Muscle layer of duodenum (tissue), 2 donors: ENCODE data around the gene DSCAML1.

Source experiments
- H3K27ac ChIP-seq: one replicate; pipeline ENCODE4 v1.7.0; 2013; ENCODE audit warnings: mild to moderate bottlenecking, low read length
- H3K27me3 ChIP-seq: one replicate; pipeline ENCODE4 v1.7.0; 2013; ENCODE audit warnings: low read depth, mild to moderate bottlenecking, control low read depth, low read length
- H3K36me3 ChIP-seq, 2 donors: one replicate each; pipeline ENCODE4 v1.7.0; 2013; ENCODE audit warnings: low read length in 2 of 2, control low read depth in 1 of 2, mild to moderate bottlenecking in 1 of 2; ENCODE audit not compliant: insufficient read depth in 2 of 2, control insufficient read depth in 1 of 2
- H3K4me1 ChIP-seq, 2 donors: one replicate each; pipeline ENCODE4 v1.7.0; 2013; ENCODE audit warnings: low read length in 2 of 2, mild to moderate bottlenecking in 2 of 2, control low read depth in 1 of 2, moderate library complexity in 1 of 2; ENCODE audit not compliant: insufficient read depth in 2 of 2, control insufficient read depth in 1 of 2
- H3K4me3 ChIP-seq, 2 donors: one replicate each; pipeline ENCODE4 v1.7.0; 2013; ENCODE audit warnings: low read length in 2 of 2, low read depth in 1 of 2, mild to moderate bottlenecking in 1 of 2
- H3K9me3 ChIP-seq, 2 donors: one replicate each; pipeline ENCODE4 v1.7.0; 2013; ENCODE audit warnings: low read length in 2 of 2, control low read depth in 1 of 2, mild to moderate bottlenecking in 1 of 2; ENCODE audit not compliant: control insufficient read depth in 1 of 2
- donor health status: healthy.

The DSCAML1 gene

GRCh38 chr11:117475716-117476530 lies 321.1 kb downstream of the DSCAML1 start:
- no peak overlapping the region for H3K27ac ChIP-seq
- H3K4me1 ChIP-seq = no peaks in the 10 kb centered on the region
- no peaks in the 10 kb centered on the region for H3K9me3 ChIP-seq
- H3K4me3 ChIP-seq = no peak overlapping the region
- H3K36me3 ChIP-seq = peaks cover 0 to 7% of the 10 kb centered on the region in 2 donors
- no peaks in the 10 kb centered on the region for H3K27me3 ChIP-seq

DNA sequence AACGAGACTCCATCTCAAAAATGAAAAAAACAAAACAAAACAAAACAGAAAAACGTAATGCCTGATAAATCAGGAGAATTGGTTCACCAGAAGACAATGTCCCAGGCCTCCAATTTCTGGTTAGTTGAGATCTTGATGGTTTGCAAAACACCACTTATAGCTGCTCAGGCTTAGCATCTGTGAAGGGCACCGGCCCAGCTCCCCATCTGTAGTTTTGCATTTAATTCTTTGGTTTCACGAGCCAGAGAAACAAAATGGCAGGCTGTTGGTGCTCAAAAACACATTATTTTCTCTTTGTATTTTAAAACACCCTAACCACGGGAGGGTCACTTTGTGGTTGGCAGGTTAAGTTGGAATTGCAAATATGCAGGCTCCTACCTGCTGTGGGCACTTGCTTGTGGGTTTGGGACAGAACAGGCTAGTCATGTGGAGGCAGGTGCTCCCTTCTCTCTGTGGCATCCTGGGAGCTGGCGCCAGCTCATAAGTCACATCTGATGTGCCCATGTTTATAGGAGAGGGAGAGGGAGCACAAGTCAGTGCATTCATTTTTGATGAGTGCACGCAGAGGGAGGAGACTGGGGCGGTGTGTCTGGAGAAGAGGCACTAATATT lies 323.4 kb downstream of the DSCAML1 start:
- Histone ChIP-seq H3K4me3 (no peak overlapping the region), H3K36me3 (peaks cover 0 to 7% of the 10 kb centered on the region in 2 donors), H3K4me1 (no peaks in the 10 kb centered on the region), H3K27ac (no peak overlapping the region), H3K9me3 (no peaks in the 10 kb centered on the region), H3K27me3 (no peaks in the 10 kb centered on the region)

DNA sequence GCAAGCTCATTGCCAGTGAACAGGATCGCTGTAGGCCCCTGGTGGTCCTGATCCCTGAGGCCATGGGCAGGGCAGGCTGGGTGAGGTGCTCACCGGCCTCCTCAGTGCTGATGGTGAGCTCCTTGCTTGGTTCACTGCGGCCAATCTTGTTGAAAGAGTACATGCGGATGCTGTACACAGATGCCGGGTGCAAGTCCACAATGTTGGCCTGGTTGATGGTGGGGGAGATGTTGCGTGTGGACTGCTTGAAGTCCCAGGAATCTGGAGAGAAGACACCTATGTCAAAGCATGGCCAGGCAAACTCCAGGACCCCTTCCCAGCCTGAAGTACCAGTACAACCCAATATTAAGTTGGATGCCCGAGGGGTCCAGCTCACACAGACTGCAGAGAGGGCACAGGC lies 325.2 kb downstream of the DSCAML1 start:
- no peaks in the 10 kb centered on the region for H3K9me3 ChIP-seq
- no peak overlapping the region for H3K27ac ChIP-seq
- H3K27me3 ChIP-seq = no peaks in the 10 kb centered on the region

GRCh38 chr11:117470576-117470975 lies 326.4 kb downstream of the DSCAML1 start:
- no peaks in the 10 kb centered on the region for H3K4me1 ChIP-seq
- H3K4me3 ChIP-seq = no peak overlapping the region
- H3K36me3 ChIP-seq = peaks cover 0 to 7% of the 10 kb centered on the region in 2 donors
- no peaks in the 10 kb centered on the region for H3K9me3 ChIP-seq
- H3K27me3 ChIP-seq = no peaks in the 10 kb centered on the region
- H3K27ac ChIP-seq = no peak overlapping the region

More for the DNA sequence above, 325.2 kb downstream of the DSCAML1 start:
- no peak overlapping the region for H3K4me3 ChIP-seq
- no peaks in the 10 kb centered on the region for H3K4me1 ChIP-seq
- peaks cover 0 to 7% of the 10 kb centered on the region in 2 donors for H3K36me3 ChIP-seq

DNA sequence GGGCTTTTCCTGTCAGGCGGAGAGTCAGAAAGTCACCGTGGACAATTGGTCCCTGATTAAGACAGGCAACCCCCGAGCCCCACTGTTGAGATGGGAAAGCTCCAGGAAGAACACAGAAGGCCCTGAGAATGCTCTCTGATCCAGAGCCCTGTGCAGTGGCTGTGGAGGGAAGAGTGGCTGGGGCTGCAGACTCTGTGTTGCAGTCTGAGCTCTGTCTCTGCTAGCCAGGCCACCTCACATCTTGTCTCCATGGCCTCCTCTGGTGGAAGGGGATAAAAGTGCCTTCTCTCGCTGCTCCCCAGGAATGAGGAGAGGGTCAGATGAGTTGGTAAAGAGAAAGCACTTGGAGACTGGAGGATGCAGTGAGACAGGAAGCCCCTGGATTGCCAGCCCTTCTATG lies 328.1 kb downstream of the DSCAML1 start:
- H3K27me3 ChIP-seq = no peaks in the 10 kb centered on the region
- peaks cover 0 to 13% of the 10 kb centered on the region in 2 donors for H3K36me3 ChIP-seq
- no peaks in the 10 kb centered on the region for H3K9me3 ChIP-seq
- no peak overlapping the region for H3K4me3 ChIP-seq
- no peaks in the 10 kb centered on the region for H3K4me1 ChIP-seq
- no peak overlapping the region for H3K27ac ChIP-seq

GRCh38 chr11:117467770-117468169 lies 329.2 kb downstream of the DSCAML1 start:
- no peak overlapping the region for H3K27ac ChIP-seq
- no peaks in the 10 kb centered on the region for H3K9me3 ChIP-seq
- H3K4me1 ChIP-seq = no peaks in the 10 kb centered on the region
- no peaks in the 10 kb centered on the region for H3K27me3 ChIP-seq
- H3K36me3 ChIP-seq = peaks cover 0 to 13% of the 10 kb centered on the region in 2 donors
- H3K4me3 ChIP-seq = no peak overlapping the region

GRCh38 chr11:117466966-117467365 lies 330.1 kb downstream of the DSCAML1 start:
- Histone ChIP-seq H3K27ac (no peak overlapping the region), H3K9me3 (no peaks in the 10 kb centered on the region), H3K36me3 (peaks cover 0 to 13% of the 10 kb centered on the region in 2 donors), H3K4me3 (no peak overlapping the region), H3K4me1 (no peaks in the 10 kb centered on the region), H3K27me3 (no peaks in the 10 kb centered on the region)

DNA sequence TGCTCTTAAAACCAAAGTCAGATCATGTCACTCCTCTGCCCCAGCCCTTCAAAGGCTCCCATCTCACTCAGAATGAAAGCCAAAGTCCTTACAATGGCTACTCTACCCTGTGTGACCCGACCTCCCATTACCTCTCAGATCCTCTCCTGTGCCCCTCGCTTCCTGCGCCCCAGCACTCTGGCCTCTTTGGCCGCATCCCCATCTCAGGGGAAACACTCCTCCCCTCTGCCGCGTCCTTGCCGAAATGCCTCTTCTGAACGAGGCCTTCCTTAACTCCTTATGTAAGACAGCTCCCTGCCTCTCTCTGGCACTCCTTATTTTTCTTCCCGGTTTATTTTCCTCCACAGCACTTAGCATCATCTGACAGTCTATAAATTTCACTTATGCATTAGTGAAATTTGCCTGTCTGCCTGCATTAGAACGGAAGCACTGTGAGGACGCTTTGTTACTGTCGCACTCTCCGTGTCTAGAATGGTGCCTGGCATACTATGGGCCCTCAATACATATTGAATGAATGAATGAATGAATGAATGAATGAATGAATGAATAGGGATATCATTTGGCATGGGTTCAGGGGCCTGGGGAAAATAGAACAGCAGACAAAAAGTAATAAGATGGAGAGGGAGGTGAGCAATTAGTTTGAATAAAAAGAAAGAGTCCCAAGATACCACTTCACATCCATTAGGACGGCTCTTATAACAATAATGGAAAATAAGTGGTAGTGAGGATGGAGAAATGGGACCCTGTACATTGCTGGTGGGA lies 331.6 kb downstream of the DSCAML1 start:
- no peak overlapping the region for H3K27ac ChIP-seq
- H3K27me3 ChIP-seq = no peaks in the 10 kb centered on the region
- no peaks in the 10 kb centered on the region for H3K9me3 ChIP-seq
- no peak overlapping the region for H3K4me3 ChIP-seq
- H3K4me1 ChIP-seq = no peaks in the 10 kb centered on the region
- H3K36me3 ChIP-seq = peaks cover 0 to 6% of the 10 kb centered on the region in 2 donors

GRCh38 chr11:117464778-117465177 lies 332.2 kb downstream of the DSCAML1 start:
- Histone ChIP-seq H3K36me3 (peaks cover 0 to 6% of the 10 kb centered on the region in 2 donors), H3K4me1 (no peaks in the 10 kb centered on the region), H3K27me3 (no peaks in the 10 kb centered on the region), H3K9me3 (no peaks in the 10 kb centered on the region), H3K4me3 (no peak overlapping the region), H3K27ac (no peak overlapping the region)

- no peak overlapping the region for H3K4me3 ChIP-seq
- no peaks in the 10 kb centered on the region for H3K9me3 ChIP-seq
- peaks cover 0 to 6% of the 10 kb centered on the region in 2 donors for H3K36me3 ChIP-seq
- H3K4me1 ChIP-seq = no peaks in the 10 kb centered on the region
- H3K27ac ChIP-seq = no peak overlapping the region
- no peaks in the 10 kb centered on the region for H3K27me3 ChIP-seq
These were observed 334.2 kb downstream of the DSCAML1 start for GRCh38 chr11:117462864-117463247.

- no peaks in the 10 kb centered on the region for H3K27me3 ChIP-seq
- H3K36me3 ChIP-seq = peaks cover 0 to 6% of the 10 kb centered on the region in 2 donors
- no peaks in the 10 kb centered on the region for H3K4me1 ChIP-seq
- H3K9me3 ChIP-seq = no peaks in the 10 kb centered on the region
- H3K4me3 ChIP-seq = no peak overlapping the region
- no peak overlapping the region for H3K27ac ChIP-seq
These were observed 334.7 kb downstream of the DSCAML1 start for GRCh38 chr11:117462183-117462863.
